ENCODE measurements around the gene CDH11.

Gene CDH11

DNA sequence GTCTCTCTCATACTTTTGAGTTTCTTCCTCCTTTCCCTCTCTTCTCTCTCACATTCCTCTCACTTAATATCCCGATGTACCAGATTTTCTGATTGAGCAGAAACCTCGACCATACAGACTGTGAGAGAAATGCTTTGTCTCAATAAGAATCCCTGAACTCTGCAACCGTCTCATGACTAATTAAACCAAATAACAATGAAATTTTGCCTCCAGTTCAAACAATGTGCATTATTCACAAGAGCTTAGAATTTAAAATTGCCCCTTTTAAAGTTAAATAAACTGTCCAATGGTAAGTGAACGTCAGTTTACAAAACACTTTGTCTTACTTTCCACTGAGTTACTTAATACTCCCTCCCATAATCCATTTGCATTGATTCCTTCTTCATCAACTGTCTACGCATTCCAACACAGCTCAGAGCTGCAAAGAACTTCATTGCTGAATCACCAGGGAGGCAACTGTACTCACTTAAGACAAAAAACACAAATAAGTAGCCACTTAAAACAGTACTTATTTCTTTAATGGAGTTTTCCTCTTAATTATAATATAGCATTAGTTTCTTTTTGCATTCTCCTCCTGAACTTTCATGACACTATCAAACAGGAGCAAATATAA, 4.9 kb downstream of the CDH11 start:
- no peak for DNase-seq

DNA sequence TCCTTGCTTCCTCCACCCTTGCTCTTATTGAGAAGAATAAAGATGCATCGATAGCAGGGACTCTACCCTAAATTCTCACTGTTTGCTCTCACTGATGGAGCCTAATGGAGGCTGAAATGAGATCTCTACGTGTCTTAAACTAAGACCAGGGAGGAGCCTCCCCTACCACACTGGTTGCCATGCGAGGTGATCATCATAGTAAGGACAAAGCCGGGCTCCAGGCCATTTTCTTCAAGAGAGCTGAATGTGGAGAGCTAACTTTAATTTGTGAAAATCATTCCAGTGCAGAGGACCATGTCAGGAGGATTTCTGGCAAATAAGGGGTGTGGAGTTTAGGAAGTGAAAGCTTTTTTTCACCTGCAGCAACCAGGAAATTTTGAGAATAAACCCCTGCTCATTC, 5.6 kb downstream of the CDH11 start:
- no peak for DNase-seq

DNA sequence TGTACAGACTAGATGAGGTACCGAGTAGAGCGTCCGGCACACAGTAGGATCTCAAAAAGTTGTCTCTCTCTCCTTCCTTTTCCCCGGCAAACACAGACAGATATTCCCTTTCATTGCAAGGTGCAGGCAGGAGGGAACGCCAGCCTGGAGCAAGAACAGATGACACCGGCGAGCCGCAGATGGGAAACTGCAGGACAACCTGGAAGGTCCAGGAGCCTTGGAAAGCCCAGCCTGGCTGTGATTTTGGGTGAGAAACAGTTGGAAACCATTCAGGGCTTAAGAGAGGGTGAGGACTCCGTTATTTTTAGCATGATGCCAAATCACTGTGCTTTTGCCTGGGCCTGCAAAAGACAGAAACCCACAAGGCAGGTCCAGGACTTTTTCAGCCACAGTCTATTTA, 7.3 kb downstream of the CDH11 start:
- DNase-seq, result no peak

DNA sequence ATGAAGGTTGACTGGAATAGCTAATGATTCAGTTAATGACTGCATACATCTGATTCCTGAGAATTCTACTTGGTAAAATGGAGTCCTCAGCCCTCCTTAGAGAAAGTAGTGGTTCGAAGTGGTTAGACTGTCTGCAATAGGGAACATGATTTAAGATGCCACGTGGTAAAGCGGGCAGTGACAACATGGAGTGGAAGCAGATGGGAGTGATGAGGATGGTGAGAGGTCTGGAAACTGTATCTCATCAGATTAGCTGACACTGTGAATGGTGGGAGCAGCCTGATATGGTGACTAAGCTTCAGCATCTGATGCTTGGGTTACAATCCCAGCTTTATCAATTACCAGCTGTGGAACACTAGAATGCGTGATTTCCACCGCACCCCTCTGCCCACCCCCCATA, 8.4 kb downstream of the CDH11 start:
- DNase-seq, result no peak

DNA sequence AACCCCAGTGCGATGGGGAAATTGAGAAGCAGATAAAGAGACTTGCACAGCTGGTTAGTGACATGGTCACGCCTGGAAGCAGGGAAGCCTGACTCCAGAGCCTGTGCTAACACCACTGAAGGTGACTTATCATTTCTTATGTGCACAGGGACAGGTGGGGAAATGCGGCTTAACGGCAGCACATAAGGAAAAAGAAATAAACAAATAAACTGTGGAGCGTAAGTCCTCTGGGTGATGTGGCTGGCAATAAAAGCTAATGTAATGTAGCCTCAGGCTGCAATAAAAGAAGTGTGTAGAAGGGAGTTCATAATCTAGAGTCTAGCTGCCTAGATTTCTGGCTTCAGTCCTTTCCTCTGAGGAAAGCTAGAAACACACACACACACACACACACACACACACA, 10.6 kb downstream of the CDH11 start:
- DNase-seq, result no peak

DNA sequence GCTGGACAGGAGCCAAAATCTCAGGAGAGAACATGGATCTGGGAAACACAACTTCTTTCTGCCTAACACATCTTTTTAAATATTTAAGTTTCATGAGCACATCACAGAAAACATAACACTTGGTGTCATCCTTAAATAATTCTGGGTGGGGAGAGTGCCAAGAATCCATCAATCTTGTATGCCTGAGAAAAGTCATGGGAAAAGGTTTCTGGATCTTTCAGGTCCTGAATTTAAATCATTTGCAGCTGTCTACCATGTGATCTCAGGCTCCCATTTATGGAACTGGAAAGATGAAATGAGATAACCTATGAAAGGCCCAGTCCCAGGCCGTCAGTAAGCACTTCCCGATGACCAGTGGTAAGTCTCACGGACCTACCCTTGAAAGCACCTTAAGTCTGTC, 15.1 kb downstream of the CDH11 start:
- DNase-seq, result no peak

DNA sequence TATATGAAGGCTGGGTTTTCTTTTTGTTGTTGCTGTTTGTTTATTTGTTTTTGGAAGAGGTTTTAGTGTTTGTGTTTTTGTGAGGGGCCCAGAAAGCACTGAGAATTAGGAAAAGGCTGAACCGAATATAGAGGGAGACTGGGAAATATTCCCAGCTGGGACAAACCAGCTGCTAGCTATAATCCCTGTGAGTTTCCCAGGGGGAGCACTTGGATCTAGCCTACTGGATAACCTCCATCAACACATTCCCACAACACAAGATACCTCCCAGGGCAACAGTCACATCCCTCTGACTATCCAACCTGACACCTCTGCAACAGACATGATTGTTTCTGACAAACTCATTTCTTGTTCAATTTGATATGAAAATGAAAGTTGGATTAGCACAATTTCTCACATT, 16.7 kb downstream of the CDH11 start:
- DNase-seq, result no peak

DNA sequence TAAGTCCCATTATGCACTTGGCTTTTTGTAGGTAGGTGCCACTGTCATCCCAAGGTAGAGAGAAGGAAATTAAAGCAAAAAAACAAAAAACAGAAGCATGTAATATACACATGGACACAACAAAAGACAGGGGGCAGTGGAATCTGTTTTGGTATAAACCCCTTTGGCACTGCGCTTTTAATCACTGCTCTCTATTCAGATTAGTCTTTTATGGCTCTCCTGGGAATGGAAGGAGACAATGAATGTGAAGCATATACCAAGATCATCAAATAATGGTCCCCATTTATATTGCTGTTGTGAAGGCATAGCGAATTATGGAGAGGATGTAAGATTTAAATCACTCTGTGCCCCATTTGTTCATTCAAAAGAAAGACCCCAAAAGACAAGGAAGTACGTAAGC, 17.4 kb downstream of the CDH11 start:
- no peak for DNase-seq

DNA sequence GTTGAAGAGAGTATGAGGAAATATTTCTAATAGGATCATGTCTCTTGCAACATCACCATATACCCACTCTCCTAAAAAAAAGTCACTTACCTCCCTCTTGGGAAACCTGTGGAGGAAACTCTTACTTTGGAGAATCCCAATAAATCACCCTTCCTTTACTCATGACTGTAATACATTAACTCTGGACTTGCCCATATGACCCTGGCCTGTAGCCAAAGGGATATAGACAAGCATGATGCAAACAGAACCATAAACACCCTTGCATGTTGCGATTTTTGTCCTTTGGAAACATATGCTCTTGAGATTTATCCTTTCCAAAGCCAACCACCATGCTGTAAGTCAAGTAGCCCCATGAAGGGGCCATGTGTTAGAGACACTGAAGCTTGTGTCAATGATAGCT, 19.5 kb downstream of the CDH11 start:
- no peak for DNase-seq

DNA sequence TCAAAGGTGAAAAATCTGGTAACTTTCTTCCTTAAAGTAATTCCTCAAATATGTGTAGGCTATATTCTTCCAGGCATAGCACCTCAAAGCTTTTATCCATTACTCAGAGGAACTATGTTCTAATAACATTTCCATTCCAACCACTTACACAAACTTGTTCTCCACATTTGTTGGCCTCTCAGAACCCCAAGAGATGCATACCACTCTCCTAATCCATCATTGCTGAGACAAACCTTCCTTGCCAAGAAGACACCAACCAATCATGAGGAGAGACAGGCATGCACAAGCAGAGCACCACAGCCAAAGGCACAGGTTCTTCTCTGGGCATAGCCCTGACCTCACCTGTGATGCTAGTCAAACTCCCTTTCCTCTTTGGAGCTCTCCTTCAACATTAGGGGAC, 20.9 kb downstream of the CDH11 start:
- DNase-seq, result no peak

DNA sequence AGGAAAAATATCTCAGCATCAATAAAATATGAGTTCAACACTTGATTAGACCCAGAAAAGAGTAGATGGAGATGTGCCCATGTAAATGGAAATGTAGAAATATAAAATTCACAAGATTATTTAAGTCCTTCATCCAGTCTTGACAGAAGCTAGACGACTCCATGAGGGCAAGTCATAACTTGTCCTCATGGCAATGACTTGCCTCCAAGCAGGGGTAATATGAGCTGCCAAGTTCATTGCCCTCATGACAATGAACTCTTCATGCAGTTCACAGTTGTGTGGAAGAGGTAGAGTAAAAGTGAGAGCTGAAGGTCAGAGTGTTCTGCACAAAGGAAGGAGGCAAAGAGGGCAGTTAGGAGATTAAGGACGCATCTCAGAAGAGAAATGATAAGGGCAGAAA, 22.3 kb downstream of the CDH11 start:
- DNase-seq, result no peak

DNA sequence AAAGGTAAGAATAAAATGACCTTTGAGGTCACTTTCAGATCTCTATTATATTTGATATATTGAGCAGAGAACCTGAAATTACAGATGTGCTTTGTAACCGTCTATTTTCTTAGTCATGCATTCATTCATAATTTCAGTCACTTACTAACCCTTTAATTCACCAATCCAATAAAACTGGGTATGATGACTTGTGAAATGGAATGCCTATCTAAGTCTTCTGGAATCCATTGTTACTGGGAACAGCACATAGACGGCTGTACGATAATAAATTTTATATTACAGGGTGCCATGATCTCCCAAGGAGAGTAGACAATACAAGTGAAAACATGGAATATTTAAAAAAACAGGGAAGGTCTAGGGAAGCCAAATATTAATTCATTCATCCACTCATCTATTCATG, 22.9 kb downstream of the CDH11 start:
- DNase-seq, result no peak

DNA sequence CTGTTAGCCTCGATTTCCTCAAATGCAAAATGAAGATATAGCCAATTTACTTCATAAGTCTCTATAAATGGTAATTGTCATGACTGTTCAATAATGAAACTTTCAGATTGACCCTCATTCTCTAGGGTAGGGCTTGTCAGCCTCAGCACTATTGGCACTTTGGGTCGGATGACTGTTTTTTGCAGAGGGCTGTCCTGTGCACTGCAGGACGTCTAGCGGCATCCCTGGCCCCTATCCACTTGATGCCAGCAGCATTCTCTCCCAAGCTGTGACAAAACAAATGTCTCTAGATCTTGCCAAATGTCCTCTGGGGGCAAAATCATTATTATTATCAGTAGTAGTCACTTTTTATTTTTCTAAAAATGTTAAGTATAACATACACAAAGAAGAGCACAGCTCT, 24.6 kb downstream of the CDH11 start:
- no peak for DNase-seq

DNA sequence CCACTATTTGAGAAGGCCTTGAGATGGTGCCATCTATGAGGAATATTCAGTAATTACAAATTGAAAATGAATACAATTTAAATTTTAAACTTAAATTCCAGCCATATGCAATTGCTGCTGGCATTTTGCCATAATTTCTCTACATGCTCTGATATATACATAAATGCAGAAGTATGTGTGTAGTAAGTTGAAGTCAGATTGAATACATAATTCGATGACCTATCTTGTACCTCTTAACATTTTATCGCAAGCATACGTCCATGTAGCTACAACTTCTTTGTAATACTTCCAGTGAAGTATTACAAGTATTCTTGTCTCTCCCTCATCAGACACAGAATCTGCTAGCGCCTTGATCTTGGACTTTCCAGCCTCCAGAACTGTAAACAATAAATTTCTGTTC, 26.0 kb downstream of the CDH11 start:
- DNase-seq, result no peak

DNA sequence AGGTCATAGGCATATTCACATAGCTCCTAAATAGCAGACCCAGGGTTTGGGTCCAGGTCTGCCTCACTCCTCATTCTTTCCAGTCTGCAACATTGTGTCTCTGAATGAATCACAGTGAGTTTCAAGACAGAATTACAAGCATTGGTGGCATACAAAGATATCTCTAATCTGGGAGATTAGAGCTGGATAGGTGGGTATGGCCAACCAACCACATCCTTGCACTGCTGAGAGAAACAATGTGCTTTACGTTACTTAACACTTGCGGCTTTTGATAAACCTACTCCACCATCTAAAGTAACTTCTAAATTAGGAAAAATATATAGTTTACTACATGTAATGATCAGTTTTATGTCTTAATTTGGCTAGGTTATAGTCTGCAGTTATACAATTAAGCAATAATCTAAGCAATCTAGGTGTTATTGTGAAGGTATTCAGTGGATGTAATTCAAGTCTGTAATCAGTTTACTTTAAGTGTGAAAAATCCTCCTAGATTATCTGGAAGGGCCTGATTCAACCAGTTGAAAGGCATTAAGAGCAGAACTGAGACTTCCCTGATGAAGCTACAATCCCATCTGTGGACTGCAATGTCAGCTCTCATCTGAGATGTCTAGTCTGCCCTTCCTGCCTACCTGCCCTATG, 26.7 kb downstream of the CDH11 start:
- DNase-seq, result no peak

DNA sequence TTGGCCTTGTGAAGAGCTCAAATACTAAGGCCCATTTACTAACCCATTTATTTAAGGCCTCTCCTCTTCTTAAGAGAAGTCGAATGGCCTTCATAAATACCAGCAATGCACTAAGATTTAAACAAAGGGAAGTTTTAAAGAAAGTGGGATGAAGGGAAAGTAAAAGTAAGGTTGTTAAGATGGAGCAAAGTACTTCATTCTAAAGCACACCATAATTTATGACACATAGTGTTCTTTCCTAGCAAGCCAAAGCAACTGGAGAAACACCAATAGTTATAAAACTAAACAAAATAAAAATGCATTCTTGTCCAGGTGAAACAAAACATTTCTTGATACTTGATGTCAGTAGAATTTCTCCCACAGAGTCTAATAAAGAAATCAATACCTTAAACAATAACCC, 27.9 kb downstream of the CDH11 start:
- DNase-seq, result no peak

DNA sequence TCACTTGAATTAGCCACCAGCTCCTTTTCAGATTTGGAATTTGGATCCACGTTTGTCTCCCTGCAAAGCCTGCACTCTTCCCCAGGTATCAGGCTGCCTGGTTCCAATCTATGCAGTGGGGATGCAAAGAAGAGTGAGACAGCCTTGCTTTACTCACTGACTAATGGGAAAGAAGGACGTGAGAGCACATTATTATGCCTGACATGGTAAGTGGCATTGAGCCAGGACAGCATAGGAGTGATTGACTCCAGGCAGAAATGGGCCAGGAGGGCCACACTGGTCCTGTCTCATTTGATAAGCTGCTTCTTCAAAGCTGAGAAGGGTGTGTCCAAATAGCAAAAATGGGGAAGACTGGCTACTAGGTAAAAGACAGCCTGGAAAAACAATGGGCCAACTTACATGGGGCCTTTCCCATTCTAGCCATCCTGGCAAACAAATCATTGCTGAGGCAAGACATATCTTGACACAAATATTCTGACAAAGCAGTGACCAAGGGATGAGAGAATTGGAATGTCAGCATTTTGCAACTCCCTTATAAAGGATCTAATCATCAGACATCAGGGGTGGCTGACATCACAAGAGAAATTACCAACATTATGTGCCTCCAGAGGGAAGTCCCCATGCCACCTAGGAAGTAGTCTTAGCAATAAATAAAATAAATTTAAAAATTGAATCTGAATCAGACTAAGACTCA, 38.6 kb downstream of the CDH11 start:
- no peak for DNase-seq

DNA sequence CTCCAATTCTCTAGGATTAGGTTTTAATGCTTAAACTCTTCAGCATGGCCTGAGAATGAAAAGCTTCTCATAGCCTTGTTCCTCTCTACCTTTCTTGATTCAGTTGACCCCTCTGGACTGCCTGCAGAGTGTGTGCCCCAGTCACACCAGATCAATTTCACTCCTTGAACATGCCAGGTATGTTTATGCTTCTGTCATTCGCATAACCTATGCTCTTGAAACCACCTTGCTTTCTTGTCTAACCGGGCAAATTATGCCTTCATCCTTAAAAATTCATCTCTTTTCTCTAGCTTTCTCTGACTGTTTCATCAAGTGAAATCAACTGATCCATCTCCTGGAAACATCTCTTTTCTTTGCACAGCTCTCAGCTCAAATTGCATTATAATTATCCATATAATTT, 42.3 kb downstream of the CDH11 start:
- no peak for DNase-seq

DNA sequence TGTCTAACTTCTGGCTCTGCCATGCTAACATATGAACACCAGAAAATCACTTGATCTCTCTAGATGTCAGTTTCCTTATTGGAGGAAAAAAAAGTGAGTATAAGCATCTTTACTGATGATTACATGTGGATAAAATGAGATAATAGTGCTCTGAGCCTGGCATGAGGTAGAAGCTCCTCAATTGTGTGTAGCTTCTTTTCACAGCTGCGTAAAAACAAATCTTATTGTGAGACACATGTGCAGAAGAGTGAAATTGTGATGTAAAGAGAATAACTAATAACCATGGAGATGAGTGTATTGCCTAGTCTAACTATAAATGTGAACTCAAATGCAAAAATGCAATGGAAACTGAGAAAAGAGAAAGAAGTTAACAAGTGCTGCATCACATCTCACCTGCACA, 44.7 kb downstream of the CDH11 start:
- no peak for DNase-seq

DNA sequence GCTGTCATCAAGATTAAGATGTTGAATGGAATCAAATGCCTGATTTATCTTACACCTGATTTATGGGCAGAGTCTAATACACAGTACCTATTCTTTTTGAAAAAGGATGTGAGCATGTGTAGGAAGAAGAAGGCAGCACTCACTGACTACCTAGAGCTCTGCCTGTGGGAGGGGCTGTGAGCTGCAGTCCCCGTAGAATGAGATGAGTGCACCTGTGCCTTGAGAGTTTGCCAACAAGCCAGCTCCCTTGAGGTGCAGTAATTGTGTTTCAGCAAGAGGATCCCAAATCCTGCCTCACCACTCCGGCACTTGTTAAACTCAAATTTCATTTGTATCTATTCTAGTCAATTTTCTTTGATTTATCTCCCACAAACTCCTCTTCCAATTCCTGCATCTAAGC, 46.0 kb downstream of the CDH11 start:
- no peak for DNase-seq

DNA sequence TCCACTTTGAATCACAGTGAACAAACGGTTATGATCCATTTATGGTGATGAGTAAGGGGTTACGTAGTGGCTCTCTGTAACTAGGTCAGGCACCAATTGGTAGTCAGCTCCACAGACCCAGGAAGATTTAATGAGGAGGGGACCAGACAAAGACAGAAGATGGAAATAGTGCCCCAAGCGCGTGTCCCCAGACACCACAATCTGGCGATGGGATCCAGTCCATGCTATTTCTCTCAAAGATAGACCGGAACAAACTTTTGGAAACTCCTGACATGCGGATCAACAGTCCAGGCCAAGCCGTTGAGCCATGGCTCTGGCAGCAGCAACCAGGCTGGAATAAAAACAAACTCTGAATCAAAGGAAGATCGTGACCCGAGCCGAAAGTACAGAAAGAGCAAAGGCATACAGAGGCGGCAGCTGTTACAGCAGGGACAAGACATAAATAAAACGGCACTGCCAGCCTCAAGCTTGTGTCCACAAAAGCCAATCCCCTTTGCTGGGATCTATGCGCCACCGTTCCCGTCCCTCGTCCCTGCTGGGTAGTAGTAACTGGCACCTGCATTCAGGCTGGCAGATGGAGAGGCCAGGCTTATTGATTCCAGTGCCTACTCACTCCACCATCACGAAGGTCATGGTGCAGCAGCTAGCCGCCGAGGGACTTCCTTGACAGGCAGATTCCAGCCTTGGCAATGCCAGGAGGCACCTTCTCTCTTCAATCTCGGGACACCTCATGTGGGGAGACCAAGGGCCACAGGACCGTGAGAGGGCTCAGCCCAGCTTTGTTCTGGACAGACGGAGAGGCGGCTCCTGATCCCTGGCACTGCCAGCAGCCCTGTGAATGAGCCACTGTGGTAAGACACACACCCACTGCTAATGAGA, 50.2 kb downstream of the CDH11 start:
- DNase-seq, result peak; percentile 54

DNA sequence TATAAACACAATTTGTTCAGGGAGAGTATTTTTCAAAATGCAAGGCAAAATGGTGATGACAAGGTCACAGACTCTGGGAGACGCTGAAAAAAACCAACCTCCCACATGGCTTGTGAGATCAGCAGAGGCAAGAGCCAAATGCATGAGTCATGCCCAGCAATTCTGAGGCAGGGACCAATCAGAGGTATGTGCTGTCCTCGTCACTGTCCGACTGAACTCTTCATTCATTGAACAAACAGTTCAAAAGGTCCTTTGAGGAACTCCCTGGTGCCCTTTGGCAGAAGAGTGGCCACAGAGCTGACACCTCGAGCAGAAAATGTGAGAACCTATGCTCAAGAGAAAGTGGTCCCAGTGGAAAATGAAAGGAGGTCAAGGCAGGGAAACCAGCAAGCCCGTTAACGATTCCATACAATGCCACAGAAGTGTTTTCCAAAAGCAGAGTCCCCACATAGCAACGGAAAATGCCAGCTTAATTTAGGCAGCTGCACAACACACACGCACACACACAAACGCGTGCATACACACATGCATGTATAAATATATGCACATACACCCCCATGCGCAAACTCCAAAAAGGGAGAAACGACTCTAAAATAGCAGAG, 50.9 kb downstream of the CDH11 start:
- DNase-seq, result peak; percentile 77

DNA sequence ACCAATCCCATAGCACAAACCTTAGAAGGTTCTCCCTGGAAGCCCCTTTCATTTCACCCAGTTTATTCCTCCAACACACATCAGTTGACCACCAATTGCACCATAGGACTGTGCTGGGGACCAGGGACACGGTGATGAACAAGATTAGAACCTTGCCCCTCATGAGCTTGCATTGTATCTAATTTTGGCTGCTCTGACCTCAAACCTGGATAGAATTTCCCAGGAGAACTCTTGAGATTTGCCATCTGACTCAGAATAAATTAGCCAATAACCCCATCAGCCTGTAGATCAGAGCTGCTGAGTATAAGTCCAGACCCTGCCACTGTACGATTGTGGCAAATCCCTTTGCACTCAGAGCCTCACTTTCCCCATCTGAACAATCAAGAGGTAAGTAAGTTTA, 52.1 kb downstream of the CDH11 start:
- DNase-seq, result no peak
